Right lobe of liver (tissue), 6 donors: ENCODE results near the gene CFAP90. TPM values are rescaled to one million over a fixed set of nuclear protein-coding genes. Genes with fewer than 3 reads are reported as not detected.

Source experiments
- ATAC-seq, 4 donors: fragments of 200-7000 bp; cut with Tn5 transposase; one replicate each; pipeline ENCODE4 v1.9.1; 2020; ENCODE audit warnings: mild to moderate bottlenecking in 4 of 4, moderate library complexity in 4 of 4
- DNase-seq, 3 donors: peaks; one replicate each; pipeline ENCODE4 v3.0.0-alpha.2; 2020
- H3K27ac ChIP-seq, 3 donors: fragments of 200-600 bp; one replicate each; pipeline ENCODE4 v1.8.0; 2022
- H3K27me3 ChIP-seq, 2 donors: fragments of 200-600 bp; one replicate each; pipeline ENCODE4 v1.8.0; 2022
- H3K36me3 ChIP-seq, 4 donors: fragments of 200-600 bp; sonication (generic) in 1 of 4; one replicate each; pipeline versions ENCODE4 v1.5.1 to v1.8.0; 2017 to 2022; ENCODE audit warnings: control low read depth in 1 of 4
- H3K4me1 ChIP-seq, 4 donors: fragments of 200-600 bp; sonication (generic) in 1 of 4; one replicate each; pipeline versions ENCODE4 v1.5.1 to v1.8.0; 2017 to 2022; ENCODE audit warnings: control low read depth in 1 of 4
- H3K4me3 ChIP-seq, 3 donors: fragments of 200-600 bp; one replicate each; pipeline ENCODE4 v1.8.0; 2022
- H3K9me3 ChIP-seq, 4 donors: fragments of 200-600 bp; sonication (generic) in 1 of 4; one replicate each; pipeline versions ENCODE4 v1.5.1 to v1.8.0; 2017 to 2022; ENCODE audit warnings: control low read depth in 1 of 4
- CTCF ChIP-seq, 4 donors: fragments of 200-600 bp in 3 of 4; fragments of 450-650 bp in 1 of 4; IDR thresholded peaks; one replicate each; pipeline versions ENCODE4 v1.5.1 to v1.8.0; 2016 to 2022; ENCODE audit warnings: antibody characterized with exemption in 4 of 4, mild to moderate bottlenecking in 2 of 4
- POLR2A ChIP-seq: fragments of 450-650 bp; IDR thresholded peaks from one replicate; pipeline ENCODE4 v1.6.1; 2017; ENCODE audit warnings: antibody characterized with exemption, mild to moderate bottlenecking
- WGBS: methylation state at CpG from one replicate; pipeline ENCODE4 v1.1.6; 2018; ENCODE audit warnings: low coverage, low lambda C conversion rate; ENCODE audit not compliant: insufficient coverage; ENCODE audit errors: missing lambda C conversion rate; 5-methylcytosine and 5-hydroxymethylcytosine counted together
- intact Hi-C, 2 donors: fragments of 100-400 bp; cut with DNase I; formaldehyde crosslinking; loops; one replicate each; pipeline versions ENCODE4 v1.11.2 to v1.14.1; 2022
- long read RNA-seq: library from polyadenylated mRNA; unstranded; transcript quantifications from one replicate; pipeline ENCODE4 v2.0.0, GENCODE V29; 2019
- total RNA-seq, 6 experiments: library from RNA; depleted of rRNA in 2 of 6; stranded (reverse); fragments of >200 nt in 2 of 6; fragmentation: NEBNext Ultra II Directional in 3 of 6; extraction: Animal tissue kit (Norgen Biotek cat#: 25700) in 3 of 6; gene quantifications; one replicate each; pipeline versions ENCODE4 v1.1.0 to v1.2.4, GENCODE V29; 2016 to 2023
- donor health status: DM: no; HTN: yes; CAD: no.
- donor health status: DM: no; HTN: no; CAD: no.
- donor health status: DM: no; HTN: no; CAD: no.
- donor health status: DM: no; HTN: yes; CAD: no.
- donor health status: DM: no; HTN: yes; CAD: no.

CFAP90 gene
- total RNA-seq: under 1 TPM in 4 of 6 experiments, not detected in 2; 0.10 to 0.64 (median 0.41) TPM
- long read RNA-seq, partial matches to known transcripts: 0 of 1 reads
- long read RNA-seq, other reads (novel, unspliced or antisense): 0 of 1 reads

GRCh38 chr5:7850395-7851239 lies at the start of gene CFAP90:
TSS of gene CFAP90 (minus strand) at chr5:7851133. CDS start at chr5:7851021, 112 bp downstream.
- intact Hi-C loops: no loop called here
- 2% methylated on average over 17 of the region's 76 CpGs for WGBS
- DNase-seq (peak; percentile 64 to 78 (median 69)), ATAC-seq (peak; percentile 67 to 78 (median 72))
- H3K36me3 ChIP-seq: no peaks in the 10 kb centered on the region
- TF ChIP-seq CTCF (IDR thresholded peaks at IDR 0.05) (peak in 2 of 4 donors; percentile 14 to 27), POLR2A (no peak)
- H3K27ac ChIP-seq: peak within 1 kb of the TSS in 2 of 3 donors; percentile 36 to 38
- peaks cover 0 to 20% (median 3%) of the 10 kb centered on the region in 4 donors for H3K4me1 ChIP-seq
- H3K27me3 ChIP-seq: no peaks in the 10 kb centered on the region
- no peaks in the 10 kb centered on the region for H3K9me3 ChIP-seq
- H3K4me3 ChIP-seq: peak within 1 kb of the TSS; percentile 47 to 54 (median 54)

GRCh38 chr5:7897014-7897600 lies 46.2 kb upstream of the CFAP90 start:
- H3K4me1 ChIP-seq: no peaks in the 10 kb centered on the region
- no peak overlapping the region for H3K4me3 ChIP-seq
- no peak for ATAC-seq
- WGBS: 70% methylated on average over 5 of the region's 5 CpGs
- H3K36me3 ChIP-seq: peaks cover 0 to 93% (median 39%) of the 10 kb centered on the region in 4 donors
- no peaks in the 10 kb centered on the region for H3K9me3 ChIP-seq
- no peak overlapping the region for H3K27ac ChIP-seq
- H3K27me3 ChIP-seq: no peaks in the 10 kb centered on the region
- no peak for DNase-seq
- intact Hi-C loops: no loop called here
- TF ChIP-seq POLR2A (no peak), CTCF (IDR thresholded peaks at IDR 0.05) (peak in 2 of 4 donors; percentile 4 to 12)

- 84% methylated on average over 2 of the region's 2 CpGs for WGBS
- no peak overlapping the region for H3K4me3 ChIP-seq
- DNase-seq: no peak
- peaks cover 0 to 86% (median 36%) of the 10 kb centered on the region in 4 donors for H3K36me3 ChIP-seq
- TF ChIP-seq CTCF (IDR thresholded peaks at IDR 0.05): no peak
- no peak for TF ChIP-seq POLR2A
- no peaks in the 10 kb centered on the region for H3K4me1 ChIP-seq
- intact Hi-C loops: no loop called here
- no peak overlapping the region for H3K27ac ChIP-seq
- H3K27me3 ChIP-seq: no peaks in the 10 kb centered on the region
- H3K9me3 ChIP-seq: no peaks in the 10 kb centered on the region
- ATAC-seq: no peak
These were observed 43.9 kb upstream of the CFAP90 start for GRCh38 chr5:7894860-7895259.

GRCh38 chr5:7894439-7894838 lies 43.5 kb upstream of the CFAP90 start:
- ATAC-seq: no peak
- TF ChIP-seq CTCF (IDR thresholded peaks at IDR 0.05): no peak
- TF ChIP-seq POLR2A: no peak
- Histone ChIP-seq H3K27me3 (no peaks in the 10 kb centered on the region), H3K4me1 (no peaks in the 10 kb centered on the region), H3K9me3 (no peaks in the 10 kb centered on the region), H3K4me3 (no peak overlapping the region), H3K36me3 (peaks cover 0 to 86% (median 36%) of the 10 kb centered on the region in 4 donors), H3K27ac (no peak overlapping the region)
- DNase-seq: no peak
- WGBS: 59% methylated on average over 5 of the region's 5 CpGs
- intact Hi-C loops: no loop called here
